SK-N-SH treated with all-trans-retinoic acid at 6 μM for 48 hours (cell line): ENCODE results near the gene UBAP1L.

ENCODE experiments used
- ATAC-seq: fragments of 200-7000 bp; cut with Tn5 transposase; 3 replicates; pipeline ENCODE4 v1.9.1; 2020; ENCODE audit warnings: mild to moderate bottlenecking, moderate library complexity
- ARNTL ChIP-seq: fragments of 450-650 bp; formaldehyde crosslinking; IDR thresholded peaks from 2 replicates; pipeline ENCODE4 v1.5.0; 2020; ENCODE audit warnings: low read depth, mild to moderate bottlenecking, moderate library complexity, borderline replicate concordance
- BACH2 ChIP-seq: fragments of 250-450 bp; sonication (Bioruptor Pico); IDR thresholded peaks from 2 replicates; pipeline ENCODE4 v1.9.0; 2021; ENCODE audit warnings: mild to moderate bottlenecking, borderline replicate concordance
- CSDC2 ChIP-seq: fragments of 250-450 bp; sonication (Bioruptor Pico); IDR thresholded peaks from 2 replicates; pipeline ENCODE4 v1.5.0; 2020; ENCODE audit warnings: mild to moderate bottlenecking, moderate library complexity
- GLIS3 ChIP-seq: fragments of 250-450 bp; sonication (Bioruptor Pico); IDR thresholded peaks from 2 replicates; pipeline ENCODE4 v1.5.0; 2020; ENCODE audit warnings: mild to moderate bottlenecking, moderate library complexity
- ISL1 ChIP-seq: fragments of 250-450 bp; sonication (Bioruptor Pico); IDR thresholded peaks from 2 replicates; pipeline ENCODE4 v2.1.2; 2022; ENCODE audit warnings: mild to moderate bottlenecking, moderate library complexity
- OSR1 ChIP-seq: fragments of 250-450 bp; sonication (Bioruptor Pico); IDR thresholded peaks from 2 replicates; pipeline ENCODE4 v1.8.0; 2022; ENCODE audit warnings: moderate library complexity, mild to moderate bottlenecking, inconsistent platforms
- PATZ1 ChIP-seq: fragments of 250-450 bp; sonication (Bioruptor Pico); IDR thresholded peaks from 2 replicates; pipeline ENCODE4 v1.8.0; 2020; ENCODE audit warnings: mild to moderate bottlenecking, moderate library complexity, borderline replicate concordance
- POU6F1 ChIP-seq: fragments of 250-450 bp; sonication (Bioruptor Pico); IDR thresholded peaks from 2 replicates; pipeline ENCODE4 v1.8.0; 2021; ENCODE audit warnings: low read depth, mild to moderate bottlenecking, moderate library complexity, borderline replicate concordance
- PPARA ChIP-seq: fragments of 250-450 bp; sonication (Bioruptor Pico); IDR thresholded peaks from 2 replicates; pipeline ENCODE4 v1.5.0; 2020; ENCODE audit warnings: mild to moderate bottlenecking, borderline replicate concordance
- RARB ChIP-seq: fragments of 250-450 bp; sonication (Bioruptor Pico); IDR thresholded peaks from 2 replicates; pipeline ENCODE4 v1.8.0; 2021; ENCODE audit warnings: mild to moderate bottlenecking, moderate library complexity
- TCF4 ChIP-seq: fragments of 250-450 bp; sonication (Bioruptor Pico); IDR thresholded peaks from 2 replicates; pipeline ENCODE4 v1.8.0; 2021; ENCODE audit warnings: mild to moderate bottlenecking, moderate library complexity, borderline replicate concordance
- TOX ChIP-seq: fragments of 250-450 bp; sonication (Bioruptor Pico); IDR thresholded peaks from 2 replicates; pipeline ENCODE4 v1.8.0; 2021; ENCODE audit warnings: mild to moderate bottlenecking, moderate library complexity, borderline replicate concordance
- ZFP3 ChIP-seq: fragments of 250-450 bp; sonication (Bioruptor Pico); IDR thresholded peaks from 2 replicates; pipeline ENCODE4 v1.5.0; 2020; ENCODE audit warnings: mild to moderate bottlenecking, moderate library complexity
- ZFP30 ChIP-seq: fragments of 450-650 bp; formaldehyde crosslinking; IDR thresholded peaks from 2 replicates; pipeline ENCODE4 v1.5.0; 2022; ENCODE audit warnings: mild to moderate bottlenecking, moderate library complexity
- ZNF565 ChIP-seq: fragments of 450-650 bp; formaldehyde crosslinking; conservative IDR thresholded peaks from 2 replicates; pipeline ENCODE4 v1.5.0; 2020; ENCODE audit warnings: low read depth, mild to moderate bottlenecking, moderate library complexity
- ZNF70 ChIP-seq: fragments of 450-650 bp; formaldehyde crosslinking; IDR thresholded peaks from 2 replicates; pipeline ENCODE4 v1.5.0; 2020; ENCODE audit warnings: mild to moderate bottlenecking, moderate library complexity
- ZNF8 ChIP-seq: fragments of 450-650 bp; formaldehyde crosslinking; IDR thresholded peaks from 2 replicates; pipeline ENCODE4 v1.5.0; 2020; ENCODE audit warnings: mild to moderate bottlenecking, moderate library complexity
- TF ChIP-seq, protein P1 (sequence below): fragments of 250-450 bp; sonication (Bioruptor Pico); IDR thresholded peaks from 2 replicates; pipeline ENCODE4 v1.5.1; 2020; ENCODE audit warnings: low read depth, mild to moderate bottlenecking, moderate library complexity
- TF ChIP-seq, protein P2 (sequence below): fragments of 250-450 bp; sonication (Bioruptor Pico); IDR thresholded peaks from 2 replicates; pipeline ENCODE4 v1.5.1; 2021; ENCODE audit warnings: mild to moderate bottlenecking, moderate library complexity

The UBAP1L gene

GRCh38 chr15:65110676-65111292 lies 4.2 kb downstream of the UBAP1L start:
- no peak for ATAC-seq
- no peak for TF ChIP-seq PATZ1 (CRISPR knock-in tag)
- TF ChIP-seq ZFP30 (CRISPR knock-in tag) = no peak
- TF ChIP-seq, protein P1, sequence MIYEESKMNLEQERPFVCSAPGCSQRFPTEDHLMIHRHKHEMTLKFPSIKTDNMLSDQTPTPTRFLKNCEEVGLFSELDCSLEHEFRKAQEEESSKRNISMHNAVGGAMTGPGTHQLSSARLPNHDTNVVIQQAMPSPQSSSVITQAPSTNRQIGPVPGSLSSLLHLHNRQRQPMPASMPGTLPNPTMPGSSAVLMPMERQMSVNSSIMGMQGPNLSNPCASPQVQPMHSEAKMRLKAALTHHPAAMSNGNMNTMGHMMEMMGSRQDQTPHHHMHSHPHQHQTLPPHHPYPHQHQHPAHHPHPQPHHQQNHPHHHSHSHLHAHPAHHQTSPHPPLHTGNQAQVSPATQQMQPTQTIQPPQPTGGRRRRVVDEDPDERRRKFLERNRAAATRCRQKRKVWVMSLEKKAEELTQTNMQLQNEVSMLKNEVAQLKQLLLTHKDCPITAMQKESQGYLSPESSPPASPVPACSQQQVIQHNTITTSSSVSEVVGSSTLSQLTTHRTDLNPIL (CRISPR knock-in tag) = no peak
- no peak for TF ChIP-seq ZNF8 (CRISPR knock-in tag)
- no peak for TF ChIP-seq ZNF565 (CRISPR knock-in tag)
- TF ChIP-seq PPARA (CRISPR knock-in tag) = no peak
- TF ChIP-seq ZFP3 (CRISPR knock-in tag) = no peak
- no peak for TF ChIP-seq POU6F1 (CRISPR knock-in tag)
- TF ChIP-seq, protein P2, sequence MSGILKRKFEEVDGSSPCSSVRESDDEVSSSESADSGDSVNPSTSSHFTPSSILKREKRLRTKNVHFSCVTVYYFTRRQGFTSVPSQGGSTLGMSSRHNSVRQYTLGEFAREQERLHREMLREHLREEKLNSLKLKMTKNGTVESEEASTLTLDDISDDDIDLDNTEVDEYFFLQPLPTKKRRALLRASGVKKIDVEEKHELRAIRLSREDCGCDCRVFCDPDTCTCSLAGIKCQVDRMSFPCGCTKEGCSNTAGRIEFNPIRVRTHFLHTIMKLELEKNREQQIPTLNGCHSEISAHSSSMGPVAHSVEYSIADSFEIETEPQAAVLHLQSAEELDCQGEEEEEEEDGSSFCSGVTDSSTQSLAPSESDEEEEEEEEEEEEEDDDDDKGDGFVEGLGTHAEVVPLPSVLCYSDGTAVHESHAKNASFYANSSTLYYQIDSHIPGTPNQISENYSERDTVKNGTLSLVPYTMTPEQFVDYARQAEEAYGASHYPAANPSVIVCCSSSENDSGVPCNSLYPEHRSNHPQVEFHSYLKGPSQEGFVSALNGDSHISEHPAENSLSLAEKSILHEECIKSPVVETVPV (CRISPR knock-in tag) = no peak
- no peak for TF ChIP-seq ISL1
- no peak for TF ChIP-seq ZNF70 (CRISPR knock-in tag)
- no peak for TF ChIP-seq OSR1 (CRISPR knock-in tag)
- TF ChIP-seq GLIS3 = no peak
- TF ChIP-seq TCF4 (CRISPR knock-in tag) = no peak
- TF ChIP-seq BACH2 = no peak
- TF ChIP-seq, all 23 proteins: peak for 0

- ATAC-seq = no peak
- TF ChIP-seq RARB (CRISPR knock-in tag) = no peak
- no peak for TF ChIP-seq CSDC2 (CRISPR knock-in tag)
- no peak for TF ChIP-seq ZNF565 (CRISPR knock-in tag)
- TF ChIP-seq PPARA (CRISPR knock-in tag) = no peak
- TF ChIP-seq ARNTL (CRISPR knock-in tag) = no peak
- no peak for TF ChIP-seq OSR1 (CRISPR knock-in tag)
- TF ChIP-seq TOX (CRISPR knock-in tag) = no peak
- TF ChIP-seq ZNF8 (CRISPR knock-in tag) = no peak
- TF ChIP-seq, protein P2 (CRISPR knock-in tag) = no peak
- no peak for TF ChIP-seq ZFP3 (CRISPR knock-in tag)
- TF ChIP-seq, protein P1 (CRISPR knock-in tag) = no peak
- no peak for TF ChIP-seq GLIS3
Measured at GRCh38 chr15:65106011-65106590, 8.9 kb downstream of the UBAP1L start.

DNA sequence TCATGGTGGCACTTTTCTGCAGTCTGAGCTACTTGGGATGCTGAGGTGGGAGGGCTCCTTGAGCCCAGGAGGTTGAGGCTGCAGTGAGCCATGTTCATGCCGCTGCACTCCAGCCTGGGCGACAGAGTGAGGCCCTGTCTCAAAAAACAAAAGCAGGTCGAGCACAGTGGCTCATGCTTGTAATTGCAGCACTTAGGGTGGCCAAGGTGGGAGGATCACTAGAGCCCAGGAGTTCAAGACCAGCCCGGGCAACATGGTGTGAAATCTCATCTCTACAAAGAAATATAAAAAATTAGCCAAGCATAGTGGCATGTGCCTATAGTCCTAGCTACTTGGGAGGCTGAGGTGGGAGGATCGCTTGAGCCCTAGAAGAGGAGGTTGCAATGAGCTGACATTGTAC lies 10.0 kb downstream of the UBAP1L start:
- ATAC-seq = no peak
- no peak for TF ChIP-seq ARNTL (CRISPR knock-in tag)
- no peak for TF ChIP-seq ZNF565 (CRISPR knock-in tag)
- TF ChIP-seq POU6F1 (CRISPR knock-in tag) = no peak
- TF ChIP-seq CSDC2 (CRISPR knock-in tag) = no peak
- TF ChIP-seq ZNF70 (CRISPR knock-in tag) = no peak
